ENCODE measurements around the gene INSIG2. TPM values are rescaled to one million over a fixed set of nuclear protein-coding genes. Genes with fewer than 3 reads are reported as not detected.

INSIG2 gene
- total and polyA plus RNA-seq, 2 of the 4 experiments (the other 2 are of a cell fraction), result 9.1 to 11.7 TPM

DNA sequence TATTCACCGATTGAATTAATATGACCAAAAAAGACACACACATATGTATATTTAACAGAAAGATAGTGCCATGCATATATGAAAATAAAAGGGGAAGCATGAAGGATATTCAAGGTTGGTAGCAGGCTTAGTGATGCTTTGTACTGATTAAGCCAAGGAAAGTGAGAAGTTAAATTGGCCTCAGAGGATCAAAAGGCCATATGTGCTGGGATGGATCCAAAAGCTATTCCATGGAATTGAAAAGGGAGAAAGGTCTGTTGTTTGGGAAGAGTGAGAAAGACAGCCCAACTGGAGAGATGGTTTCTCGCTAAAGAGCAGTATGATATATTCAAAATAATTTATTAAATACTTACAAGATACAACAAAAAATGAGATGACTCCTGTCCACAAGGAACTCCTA lies 65.9 kb downstream of the INSIG2 start:
- H3K27me3 ChIP-seq (ENCODE audit: control insufficient read depth, insufficient read depth, low read length), result no peaks in the 10 kb centered on the region; the same call in 1 of the 2 replicates
- no peak overlapping the region for H4K91ac ChIP-seq (ENCODE audit: insufficient read depth, low read depth, low read length)
- H4K5ac ChIP-seq (ENCODE audit: low read depth, low read length), result no peak overlapping the region
- H3K36me3 ChIP-seq (ENCODE audit: control insufficient read depth, insufficient read depth, low read length), result no peaks in the 10 kb centered on the region
- no peaks in the 10 kb centered on the region for H3K9me1 ChIP-seq (ENCODE audit: insufficient read depth, low read length)
- H4K20me1 ChIP-seq (ENCODE audit: insufficient read depth, low read length), result no peaks in the 10 kb centered on the region
- POLR2A ChIA-PET (ENCODE audit: unreplicated experiment), result no interaction called here
- intact Hi-C loops (cut with micrococcal nuclease), result no loop called here
- BruUV-seq (replicated peaks), result no TSS peak
- no peak overlapping the region for H2AK5ac ChIP-seq (ENCODE audit: low read depth, low read length)
- in situ Hi-C loops (cut with MboI; ENCODE audit: low sequenced_read_pairs), result no loop called here
- H3K27ac ChIP-seq (ENCODE audit: insufficient read depth, low read length), result no peak overlapping the region
- H2AK9ac ChIP-seq (replicated peaks; ENCODE audit: low read depth, low read length, poor library complexity), result no peak overlapping the region
- H3K4ac ChIP-seq (ENCODE audit: low read depth, low read length), result no peak overlapping the region
- no peak overlapping the region for H3K9ac ChIP-seq (ENCODE audit: low read depth, low read length)
- no CpG with 5 or more reads among the region's 2 CpGs for WGBS, 2 experiments (ENCODE audit: extremely low coverage in 2 of 2, insufficient read length in 1 of 2)
- no peaks in the 10 kb centered on the region for H3K9me3 ChIP-seq (ENCODE audit: control insufficient read depth, insufficient read depth, low read length)
- no peak overlapping the region for H3K56ac ChIP-seq (ENCODE audit: extremely low read depth, insufficient read depth, low read length)
- no peak overlapping the region for H2BK20ac ChIP-seq (ENCODE audit: low read depth, low read length)
- H2AFZ ChIP-seq (replicated peaks; ENCODE audit: low read length, poor library complexity), result no peak overlapping the region
- CTCF ChIA-PET, result interaction anchor here (0.8 kb wide), 1 partner anchor 15 kb away, joined by 3 read pairs; no protein-coding TSS in a partner anchor
- H2BK5ac ChIP-seq (ENCODE audit: low read depth, low read length, poor library complexity, severe bottlenecking), result no peak overlapping the region
- H2BK15ac ChIP-seq (ENCODE audit: low read depth, low read length), result no peak overlapping the region
- DNase-seq, result no peak
- no peaks in the 10 kb centered on the region for H3K4me1 ChIP-seq (ENCODE audit: control insufficient read depth, insufficient read depth, low read length)
- ATAC-seq (ENCODE audit: low read depth), result no peak
- no peak overlapping the region for H3K4me3 ChIP-seq (ENCODE audit: insufficient read depth, low read depth, low read length)
- no peak overlapping the region for H3K18ac ChIP-seq (ENCODE audit: low read depth, low read length)
- TF ChIP-seq NFE2L2 (IDR thresholded peaks at IDR 0.05; ENCODE audit: low read depth, low read length), result no peak
- no peak for TF ChIP-seq RAD21 (IDR thresholded peaks at IDR 0.05; ENCODE audit: low read length)
- TF ChIP-seq POLR2A (IDR thresholded peaks at IDR 0.05; ENCODE audit: low read depth, low read length), result no peak
- H3K14ac ChIP-seq (replicated peaks; ENCODE audit: low read depth, low read length), result no peak overlapping the region
- H4K8ac ChIP-seq (ENCODE audit: low read depth in 2 of 2, low read length in 2 of 2), result no peak overlapping the region
- H3K23ac ChIP-seq (ENCODE audit: low read depth, low read length), result no peak overlapping the region
- dilution Hi-C loops (cut with HindIII; ENCODE audit: low sequenced_read_pairs, unreplicated experiment), result no loop called here
- no peak overlapping the region for H2BK120ac ChIP-seq (ENCODE audit: low read depth, low read length)
- H3K79me1 ChIP-seq (ENCODE audit: low read depth in 1 of 2, low read length in 2 of 2), result no peaks in the 10 kb centered on the region
- no peak overlapping the region for H3K4me2 ChIP-seq (ENCODE audit: low read depth, low read length)

Other genes with a start within 250 kb of the INSIG2 start
- gene CCDC93, start 74.4 kb upstream of the INSIG2 start, total RNA-seq (2012; rRNA removed), result 17.2 and 18.9 TPM in 2 replicates
- gene CCDC93, start 74.4 kb upstream of the INSIG2 start, polyA plus RNA-seq (2012; rRNA removed), result 7.3 and 8.1 TPM in 2 replicates